Heart left ventricle (tissue), 16 donors: ENCODE results near the gene SSBP2. TPM values are rescaled to one million over a fixed set of nuclear protein-coding genes. Genes with fewer than 3 reads are reported as not detected.

Source experiments
- ATAC-seq, 4 donors: fragments of 200-7000 bp; cut with Tn5 transposase; one replicate each; pipeline ENCODE4 v1.9.1; 2020 to 2022; ENCODE audit warnings: moderate library complexity in 4 of 4, mild to moderate bottlenecking in 3 of 4, moderate number of reproducible peaks in 1 of 4
- DNase-seq, 5 donors: peaks; one replicate each; pipeline ENCODE4 v3.0.0-alpha.2; 2020
- H3K27ac ChIP-seq, 12 donors: fragments of 200-600 bp; sonication (generic) in 4 of 12; one replicate each; pipeline versions ENCODE4 v1.5.0 to v1.8.0; 2016 to 2022; ENCODE audit warnings: mild to moderate bottlenecking in 2 of 12
- H3K27me3 ChIP-seq, 9 donors: fragments of 200-600 bp; sonication (generic) in 2 of 9; one replicate each; pipeline versions ENCODE4 v1.5.1 to v1.8.0; 2016 to 2022; ENCODE audit warnings: mild to moderate bottlenecking in 3 of 9
- H3K36me3 ChIP-seq, 9 donors: fragments of 200-600 bp; sonication (generic) in 2 of 9; one replicate each; pipeline versions ENCODE4 v1.5.0 to v1.8.0; 2018 to 2022; ENCODE audit warnings: mild to moderate bottlenecking in 2 of 9
- H3K4me1 ChIP-seq, 12 donors: fragments of 200-600 bp; sonication (generic) in 4 of 12; one replicate each; pipeline versions ENCODE4 v1.5.0 to v1.8.0; 2016 to 2022; ENCODE audit warnings: mild to moderate bottlenecking in 3 of 12
- H3K4me3 ChIP-seq, 12 donors: fragments of 200-600 bp; sonication (generic) in 4 of 12; one replicate each; pipeline versions ENCODE4 v1.5.0 to v1.8.0; 2017 to 2022; ENCODE audit warnings: mild to moderate bottlenecking in 9 of 12, moderate library complexity in 4 of 12
- H3K9me3 ChIP-seq, 12 donors: fragments of 200-600 bp; sonication (generic) in 4 of 12; one replicate each; pipeline versions ENCODE4 v1.5.0 to v1.8.0; 2016 to 2022; ENCODE audit warnings: mild to moderate bottlenecking in 1 of 12
- POLR2A ChIP-seq, 2 donors: fragments of 450-650 bp; IDR thresholded peaks; one replicate each; pipeline ENCODE4 v1.6.1; 2017; ENCODE audit warnings: antibody characterized with exemption in 2 of 2, mild to moderate bottlenecking in 2 of 2, moderate library complexity in 2 of 2
- WGBS, 4 donors: extraction: QIAGEN DNeasy Blood & Tissue Kit in 2 of 4; methylation state at CpG; one replicate each; pipeline versions ENCODE4 v1.1.5 to v1.1.7; 2013 to 2018; 5-methylcytosine and 5-hydroxymethylcytosine counted together
- intact Hi-C, 10 donors: fragments of 100-400 bp; cut with DNase I; formaldehyde crosslinking; loops; one replicate each; pipeline versions ENCODE4 v1.11.1 to v1.14.2; 2022
- polyA plus RNA-seq, 2 donors: library from polyadenylated mRNA; stranded (reverse); fragments of 200-250 nt; gene quantifications; one replicate each; pipeline ENCODE4 v1.2.3, GENCODE V29; 2013
- total RNA-seq, 9 donors: library from RNA; depleted of rRNA in 2 of 9; stranded (reverse); fragments of >200 nt in 2 of 9; fragmentation: NEBNext Ultra II Directional in 3 of 9; extraction: Animal tissue kit (Norgen Biotek cat#: 25700) in 3 of 9; gene quantifications; one replicate each; pipeline versions ENCODE4 v1.1.0 to v1.2.4, GENCODE V29; 2016 to 2023
- TF ChIP-seq, protein P1 (sequence below), 12 donors: fragments of 200-600 bp; sonication (generic) in 4 of 12; IDR thresholded peaks; one replicate each; pipeline versions ENCODE4 v1.5.0 to v1.8.0; 2018 to 2022; ENCODE audit warnings: antibody characterized with exemption in 12 of 12, mild to moderate bottlenecking in 5 of 12
- donor health status: ischemic (EF 13 %, LVEDD 7.1; RV severe dilation, severe dysfunction).
- donor health status: healthy with polysubstance abuse.
- donor health status: DM: no; HTN: yes; CAD: no.
- donor health status: DM: no; HTN: no; CAD: no.
- donor health status: ischemic (EF 25% LVEDD 6.9; RV normal size, moderate dysfunction).
- donor health status: ischemic (EF 25% LVEDD 5.7; RV mildly dilated, moderate dysfunction).
- donor health status: healthy.
- donor health status: DM: yes; HTN: yes; CAD: no.
- donor health status: ischemic (EF 35%, LVEDD 5.7; RV mildly dilated, moderate dysfunction).
- donor health status: nonischemic (EF 11% LVEDD 7.7; RV severe dilation, severe dysfunction).
- donor health status: DM: yes; HTN: yes; CAD: no.
- donor health status: PGD.
- donor health status: ischemic (EF 29% LVEDD 5.4; RV normal size, mild dysfunction).
- donor health status: nonischemic (EF 23%, LVEDD 6.1; RV moderate dilation, normal function).

The SSBP2 gene
- total and polyA plus RNA-seq, 11 donors, result 25.6 to 98.1 (median 50.7) TPM

DNA sequence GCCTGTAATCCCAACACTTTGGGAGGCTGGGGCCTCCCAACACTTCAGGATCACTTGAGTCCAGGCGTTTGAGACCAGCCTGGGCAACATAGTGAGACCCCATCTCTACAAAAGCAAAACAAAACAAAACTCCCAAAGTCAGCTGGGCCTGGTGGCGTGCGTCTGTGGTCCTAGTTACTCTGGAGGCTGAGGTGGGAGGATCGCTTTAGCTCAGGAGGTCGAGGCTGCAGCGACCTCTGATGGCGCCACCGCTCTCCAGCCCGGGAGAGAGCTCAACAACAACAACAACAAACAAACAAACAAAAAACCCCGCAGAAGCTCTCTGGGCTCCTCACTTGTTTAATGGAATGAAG, 357.5 kb downstream of the SSBP2 start:
- intact Hi-C loops, result no loop called here
- ATAC-seq, result no peak
- peaks cover 0 to 7% (median 0%) of the 10 kb centered on the region in 12 donors for H3K9me3 ChIP-seq
- H3K4me3 ChIP-seq, result peak overlapping the region; percentile 15 to 56 (median 44)
- H3K36me3 ChIP-seq, result no peaks in the 10 kb centered on the region
- no peak for DNase-seq
- peaks cover 0 to 51% (median 11%) of the 10 kb centered on the region in 9 donors for H3K27me3 ChIP-seq
- TF ChIP-seq, protein P1, sequence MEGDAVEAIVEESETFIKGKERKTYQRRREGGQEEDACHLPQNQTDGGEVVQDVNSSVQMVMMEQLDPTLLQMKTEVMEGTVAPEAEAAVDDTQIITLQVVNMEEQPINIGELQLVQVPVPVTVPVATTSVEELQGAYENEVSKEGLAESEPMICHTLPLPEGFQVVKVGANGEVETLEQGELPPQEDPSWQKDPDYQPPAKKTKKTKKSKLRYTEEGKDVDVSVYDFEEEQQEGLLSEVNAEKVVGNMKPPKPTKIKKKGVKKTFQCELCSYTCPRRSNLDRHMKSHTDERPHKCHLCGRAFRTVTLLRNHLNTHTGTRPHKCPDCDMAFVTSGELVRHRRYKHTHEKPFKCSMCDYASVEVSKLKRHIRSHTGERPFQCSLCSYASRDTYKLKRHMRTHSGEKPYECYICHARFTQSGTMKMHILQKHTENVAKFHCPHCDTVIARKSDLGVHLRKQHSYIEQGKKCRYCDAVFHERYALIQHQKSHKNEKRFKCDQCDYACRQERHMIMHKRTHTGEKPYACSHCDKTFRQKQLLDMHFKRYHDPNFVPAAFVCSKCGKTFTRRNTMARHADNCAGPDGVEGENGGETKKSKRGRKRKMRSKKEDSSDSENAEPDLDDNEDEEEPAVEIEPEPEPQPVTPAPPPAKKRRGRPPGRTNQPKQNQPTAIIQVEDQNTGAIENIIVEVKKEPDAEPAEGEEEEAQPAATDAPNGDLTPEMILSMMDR (IDR thresholded peaks at IDR 0.05), result no peak
- TF ChIP-seq POLR2A (IDR thresholded peaks at IDR 0.05), result no peak
- WGBS, 4 donors, result 26 to 37% (median 33%) methylated on average over 10 of the region's 10 CpGs
- H3K4me1 ChIP-seq, result peaks cover 0 to 18% (median 0%) of the 10 kb centered on the region in 12 donors
- H3K27ac ChIP-seq, result no peak overlapping the region

DNA sequence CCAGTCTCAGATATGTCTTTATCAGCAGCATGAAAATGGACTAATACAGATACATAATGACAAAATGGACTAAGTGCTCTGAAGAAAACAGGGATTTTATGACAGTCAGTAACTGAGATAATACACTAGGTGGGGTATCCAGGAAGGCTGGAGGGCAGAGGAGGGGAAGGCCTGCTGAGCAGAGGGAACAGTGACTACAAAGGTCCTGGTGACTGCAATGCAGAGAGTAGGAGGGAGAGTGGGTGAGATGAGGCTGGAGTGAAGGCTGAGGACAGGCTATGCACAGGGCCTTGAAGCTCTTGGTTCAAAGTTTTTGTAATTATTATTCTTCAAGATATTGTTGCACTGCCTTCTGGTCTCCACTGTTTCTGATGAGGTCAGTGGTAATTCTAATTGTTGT, 361.9 kb downstream of the SSBP2 start:
- no peaks in the 10 kb centered on the region for H3K36me3 ChIP-seq
- ATAC-seq, result no peak
- TF ChIP-seq POLR2A (IDR thresholded peaks at IDR 0.05), result no peak
- TF ChIP-seq, protein P1 (IDR thresholded peaks at IDR 0.05), result no peak
- no peaks in the 10 kb centered on the region for H3K9me3 ChIP-seq
- intact Hi-C loops, result no loop called here
- no peak for DNase-seq
- H3K4me1 ChIP-seq, result peaks cover 0 to 7% (median 0%) of the 10 kb centered on the region in 12 donors
- H3K27me3 ChIP-seq, result peaks cover 0 to 42% (median 8%) of the 10 kb centered on the region in 9 donors
- H3K4me3 ChIP-seq, result no peak overlapping the region
- H3K27ac ChIP-seq, result no peak overlapping the region

DNA sequence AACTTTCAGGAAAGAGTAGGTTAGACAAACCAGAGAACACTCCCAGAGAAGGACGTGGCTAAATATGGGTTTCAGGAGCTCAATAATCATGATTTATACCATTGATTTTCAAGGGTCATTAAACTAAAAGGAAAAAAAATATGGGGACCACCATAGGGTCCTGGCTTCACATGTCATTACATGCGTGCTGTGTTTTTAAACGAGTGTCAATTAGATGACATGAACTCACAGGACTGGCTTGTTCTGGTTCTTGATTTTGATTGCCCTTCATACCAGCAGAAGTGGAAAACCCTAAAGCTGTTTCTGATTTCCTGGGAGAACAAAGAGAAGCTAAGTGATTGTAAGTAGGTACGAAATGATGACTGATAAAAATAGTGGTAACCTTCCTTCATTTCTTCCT, 362.7 kb downstream of the SSBP2 start:
- peaks cover 0 to 37% (median 3%) of the 10 kb centered on the region in 9 donors for H3K27me3 ChIP-seq
- H3K36me3 ChIP-seq, result no peaks in the 10 kb centered on the region
- no peak for DNase-seq
- no peak overlapping the region for H3K27ac ChIP-seq
- H3K4me1 ChIP-seq, result no peaks in the 10 kb centered on the region
- 78 to 89% (median 88%) methylated on average over 4 of the region's 4 CpGs for WGBS, 4 donors
- ATAC-seq, result no peak
- TF ChIP-seq, protein P1 (IDR thresholded peaks at IDR 0.05), result no peak
- no peak for TF ChIP-seq POLR2A (IDR thresholded peaks at IDR 0.05)
- intact Hi-C loops, result no loop called here
- H3K4me3 ChIP-seq, result no peak overlapping the region
- H3K9me3 ChIP-seq, result no peaks in the 10 kb centered on the region

DNA sequence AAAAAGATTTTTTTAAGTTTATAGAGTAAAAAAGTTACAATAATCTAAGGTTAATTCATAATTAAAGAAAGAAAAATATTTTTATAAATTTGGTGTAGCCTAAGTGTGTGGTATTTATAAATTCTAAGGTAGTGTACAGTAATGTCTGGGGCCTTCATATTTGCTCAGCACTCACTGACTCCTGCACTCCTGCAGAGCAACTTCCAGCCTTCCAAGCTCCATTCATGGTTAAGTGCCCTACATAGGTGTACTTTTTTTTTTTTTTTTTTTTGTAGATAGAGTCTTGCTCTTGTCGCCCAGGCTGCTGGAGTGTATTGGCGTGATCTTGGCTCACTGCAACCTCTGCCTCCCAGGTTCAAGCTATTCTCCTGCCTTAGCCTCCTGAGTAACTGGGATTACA, 367.0 kb downstream of the SSBP2 start:
- intact Hi-C loops, result no loop called here

More for the DNA sequence above, 367.0 kb downstream of the SSBP2 start:
- no peak overlapping the region for H3K27ac ChIP-seq
- no peak for TF ChIP-seq POLR2A (IDR thresholded peaks at IDR 0.05)
- TF ChIP-seq, protein P1 (IDR thresholded peaks at IDR 0.05), result no peak
- H3K36me3 ChIP-seq, result no peaks in the 10 kb centered on the region
- DNase-seq (no peak), ATAC-seq (no peak)
- H3K4me3 ChIP-seq, result no peak overlapping the region
- H3K4me1 ChIP-seq, result no peaks in the 10 kb centered on the region
- peaks cover 0 to 6% (median 0%) of the 10 kb centered on the region in 9 donors for H3K27me3 ChIP-seq
- H3K9me3 ChIP-seq, result no peaks in the 10 kb centered on the region
- WGBS, 4 donors, result 85 to 89% (median 89%) methylated on average over 2 of the region's 2 CpGs
